NT2/D1 (cell line): ENCODE data around the gene ADGRE3.

Source experiments
- SUZ12 ChIP-seq: IDR thresholded peaks from 2 replicates; pipeline ENCODE4 v1.6.1; 2011; ENCODE audit not compliant: insufficient read length, insufficient read depth; ENCODE audit errors: extremely low read depth
- YY1 ChIP-seq: IDR thresholded peaks from 2 replicates; pipeline ENCODE4 v1.6.1; 2011; ENCODE audit not compliant: insufficient read length, insufficient read depth

GRCh38 chr19:14639536-14640277 is 34.9 kb downstream of the ADGRE3 start:
- TF ChIP-seq YY1 (no peak), SUZ12 (no peak)
